Measurements from ENCODE around the gene IL22RA1. TPM values are rescaled to one million over a fixed set of nuclear protein-coding genes. Genes with fewer than 3 reads are reported as not detected.

The IL22RA1 gene
- total RNA-seq, 1 experiment from 2014 or later: 0.13 TPM

- no peaks in the 10 kb centered on the region for H3K9me3 ChIP-seq (ENCODE audit: control insufficient read depth, low read depth, low read length)
- no peak overlapping the region for H3K14ac ChIP-seq (ENCODE audit: insufficient read depth, low read length)
- H3K18ac ChIP-seq (ENCODE audit: insufficient read length, low read depth, low read length): no peak overlapping the region
- H4K91ac ChIP-seq (ENCODE audit: insufficient read length, low read depth, low read length): no peak overlapping the region
- H3K9me3 Mint-ChIP-seq: no peaks in the 10 kb centered on the region
- H2BK20ac ChIP-seq (ENCODE audit: low read depth, low read length, poor library complexity, severe bottlenecking): no peak overlapping the region
- no peak overlapping the region for H3T11ph ChIP-seq (ENCODE audit: low read length)
- H2AFZ ChIP-seq (ENCODE audit: low read length): no peak overlapping the region
- H3K27me3 Mint-ChIP-seq (ENCODE audit: low read depth): no peaks in the 10 kb centered on the region; the same call in none of the 2 replicates
- H2BK15ac ChIP-seq (ENCODE audit: low read depth, low read length): no peak overlapping the region
- no peak overlapping the region for H3K56ac ChIP-seq (ENCODE audit: insufficient read length, low read depth, low read length)
- H3K4ac ChIP-seq (ENCODE audit: low read depth, low read length): no peak overlapping the region
- DNase-seq: no peak
- H3K4me1 ChIP-seq (ENCODE audit: insufficient read depth, low read length): peaks cover 4% of the 10 kb centered on the region; the same call in 1 of the 2 replicates
- H3K4me1 Mint-ChIP-seq: peaks cover 20 to 21% of the 10 kb centered on the region in 2 experiments
- H3K4me2 ChIP-seq (ENCODE audit: insufficient read depth, insufficient read length, low read length): no peak overlapping the region
- no peaks in the 10 kb centered on the region for H3K79me2 ChIP-seq (ENCODE audit: insufficient read depth, low read length)
- no peaks in the 10 kb centered on the region for H3K36me3 Mint-ChIP-seq (ENCODE audit: insufficient read depth in 1 of 3, low read depth in 3 of 3)
- no peaks in the 10 kb centered on the region for H3K79me1 ChIP-seq (ENCODE audit: insufficient read depth, low read depth, low read length, poor library complexity, severe bottlenecking)
- H3K27ac Mint-ChIP-seq: no peak overlapping the region
- H2BK5ac ChIP-seq (ENCODE audit: insufficient read length, low read length): no peak overlapping the region
- H3K23me2 ChIP-seq (ENCODE audit: insufficient read length, low read depth, low read length, poor library complexity, severe bottlenecking): no peaks in the 10 kb centered on the region
- H3K27ac ChIP-seq (ENCODE audit: insufficient read length, low read depth, low read length): no peak overlapping the region
- no peak overlapping the region for H4K5ac ChIP-seq (ENCODE audit: insufficient read length, low read depth, low read length)
- no peaks in the 10 kb centered on the region for H4K20me1 ChIP-seq (ENCODE audit: control insufficient read depth, insufficient read depth, insufficient read length)
- WGBS (ENCODE audit: extremely low coverage, insufficient read length, low lambda C conversion rate): no CpG with 5 or more reads among the region's 5 CpGs
- H3K27me3 ChIP-seq (ENCODE audit: insufficient read depth, low read length): no peaks in the 10 kb centered on the region
- no peak overlapping the region for H2BK12ac ChIP-seq (ENCODE audit: insufficient read length, low read depth, low read length)
- TF ChIP-seq, protein P1, sequence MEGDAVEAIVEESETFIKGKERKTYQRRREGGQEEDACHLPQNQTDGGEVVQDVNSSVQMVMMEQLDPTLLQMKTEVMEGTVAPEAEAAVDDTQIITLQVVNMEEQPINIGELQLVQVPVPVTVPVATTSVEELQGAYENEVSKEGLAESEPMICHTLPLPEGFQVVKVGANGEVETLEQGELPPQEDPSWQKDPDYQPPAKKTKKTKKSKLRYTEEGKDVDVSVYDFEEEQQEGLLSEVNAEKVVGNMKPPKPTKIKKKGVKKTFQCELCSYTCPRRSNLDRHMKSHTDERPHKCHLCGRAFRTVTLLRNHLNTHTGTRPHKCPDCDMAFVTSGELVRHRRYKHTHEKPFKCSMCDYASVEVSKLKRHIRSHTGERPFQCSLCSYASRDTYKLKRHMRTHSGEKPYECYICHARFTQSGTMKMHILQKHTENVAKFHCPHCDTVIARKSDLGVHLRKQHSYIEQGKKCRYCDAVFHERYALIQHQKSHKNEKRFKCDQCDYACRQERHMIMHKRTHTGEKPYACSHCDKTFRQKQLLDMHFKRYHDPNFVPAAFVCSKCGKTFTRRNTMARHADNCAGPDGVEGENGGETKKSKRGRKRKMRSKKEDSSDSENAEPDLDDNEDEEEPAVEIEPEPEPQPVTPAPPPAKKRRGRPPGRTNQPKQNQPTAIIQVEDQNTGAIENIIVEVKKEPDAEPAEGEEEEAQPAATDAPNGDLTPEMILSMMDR (conservative IDR thresholded peaks at IDR 0.05): no peak
- H4K8ac ChIP-seq (replicated peaks; ENCODE audit: insufficient read length, low read depth, low read length): no peak overlapping the region
- H2BK120ac ChIP-seq (ENCODE audit: low read depth, low read length, poor library complexity, severe bottlenecking): no peak overlapping the region
- no peak overlapping the region for H2AK5ac ChIP-seq (ENCODE audit: insufficient read length, low read length)
- H3K9ac ChIP-seq (ENCODE audit: extremely low read depth, insufficient read length, low read length): no peak overlapping the region
- no peak overlapping the region for H3K23ac ChIP-seq (ENCODE audit: insufficient read length, low read depth, low read length)
- no peak overlapping the region for H3K4me3 Mint-ChIP-seq
Observed at GRCh38 chr1:24119489-24119858, 23.5 kb downstream of the IL22RA1 start.

Data from H9 (cell line).